Measurements from ENCODE around the gene RAB28. TPM values are rescaled to one million over a fixed set of nuclear protein-coding genes. Genes with fewer than 3 reads are reported as not detected.

Gene RAB28
- total and polyA plus RNA-seq, 2 experiments from 2014 or later = 15.3 to 23.9 TPM

DNA sequence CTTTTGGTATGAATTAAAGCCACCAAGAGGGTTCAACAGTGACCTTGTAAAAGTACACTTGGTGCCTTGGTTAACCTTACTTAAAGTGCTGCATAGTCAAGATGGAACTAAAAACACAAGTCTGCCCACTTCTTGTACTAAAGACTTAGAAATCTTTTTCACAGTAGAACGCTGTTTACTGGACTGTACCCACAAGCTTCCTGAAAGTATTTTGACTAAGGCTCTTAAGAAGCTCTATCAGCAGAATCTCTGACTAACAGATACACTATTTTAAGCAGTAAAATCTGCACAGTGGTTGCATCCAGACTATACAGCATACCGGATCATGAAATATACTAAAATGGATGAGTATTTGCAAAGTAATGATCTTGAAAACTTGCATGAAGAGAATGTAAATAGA, 7.2 kb downstream of the RAB28 start:
- DNase-seq (ENCODE audit: low spot score) (no peak), ATAC-seq (no peak)
- Mint-ChIP-seq H3K36me3 (ENCODE audit: low read depth) (no peaks in the 10 kb centered on the region), H3K4me1 (peaks cover 8% of the 10 kb centered on the region), H3K27ac (no peak overlapping the region), H3K9me3 (no peaks in the 10 kb centered on the region), H3K27me3 (ENCODE audit: insufficient read depth, low read depth, poor library complexity) (no peaks in the 10 kb centered on the region), H3K4me3 (no peak overlapping the region)
- no peak overlapping the region for H3K4me3 ChIP-seq
- no peak overlapping the region for H2AFZ ChIP-seq
- H3K4me1 ChIP-seq (ENCODE audit: insufficient read depth) = no peaks in the 10 kb centered on the region; the same call in 1 of the 2 replicates
- H4K20me1 ChIP-seq (replicated peaks; ENCODE audit: insufficient read depth) = no peaks in the 10 kb centered on the region
- no peaks in the 10 kb centered on the region for H3K27me3 ChIP-seq (ENCODE audit: insufficient read depth)
- peaks cover 21% of the 10 kb centered on the region for H3K79me2 ChIP-seq (replicated peaks; ENCODE audit: insufficient read depth)
- H3F3A ChIP-seq (replicated peaks; ENCODE audit: low read depth) = no peaks in the 10 kb centered on the region
- no peak for TF ChIP-seq JUNB (IDR thresholded peaks at IDR 0.05; ENCODE audit: unreplicated experiment)
- TF ChIP-seq, protein P1, sequence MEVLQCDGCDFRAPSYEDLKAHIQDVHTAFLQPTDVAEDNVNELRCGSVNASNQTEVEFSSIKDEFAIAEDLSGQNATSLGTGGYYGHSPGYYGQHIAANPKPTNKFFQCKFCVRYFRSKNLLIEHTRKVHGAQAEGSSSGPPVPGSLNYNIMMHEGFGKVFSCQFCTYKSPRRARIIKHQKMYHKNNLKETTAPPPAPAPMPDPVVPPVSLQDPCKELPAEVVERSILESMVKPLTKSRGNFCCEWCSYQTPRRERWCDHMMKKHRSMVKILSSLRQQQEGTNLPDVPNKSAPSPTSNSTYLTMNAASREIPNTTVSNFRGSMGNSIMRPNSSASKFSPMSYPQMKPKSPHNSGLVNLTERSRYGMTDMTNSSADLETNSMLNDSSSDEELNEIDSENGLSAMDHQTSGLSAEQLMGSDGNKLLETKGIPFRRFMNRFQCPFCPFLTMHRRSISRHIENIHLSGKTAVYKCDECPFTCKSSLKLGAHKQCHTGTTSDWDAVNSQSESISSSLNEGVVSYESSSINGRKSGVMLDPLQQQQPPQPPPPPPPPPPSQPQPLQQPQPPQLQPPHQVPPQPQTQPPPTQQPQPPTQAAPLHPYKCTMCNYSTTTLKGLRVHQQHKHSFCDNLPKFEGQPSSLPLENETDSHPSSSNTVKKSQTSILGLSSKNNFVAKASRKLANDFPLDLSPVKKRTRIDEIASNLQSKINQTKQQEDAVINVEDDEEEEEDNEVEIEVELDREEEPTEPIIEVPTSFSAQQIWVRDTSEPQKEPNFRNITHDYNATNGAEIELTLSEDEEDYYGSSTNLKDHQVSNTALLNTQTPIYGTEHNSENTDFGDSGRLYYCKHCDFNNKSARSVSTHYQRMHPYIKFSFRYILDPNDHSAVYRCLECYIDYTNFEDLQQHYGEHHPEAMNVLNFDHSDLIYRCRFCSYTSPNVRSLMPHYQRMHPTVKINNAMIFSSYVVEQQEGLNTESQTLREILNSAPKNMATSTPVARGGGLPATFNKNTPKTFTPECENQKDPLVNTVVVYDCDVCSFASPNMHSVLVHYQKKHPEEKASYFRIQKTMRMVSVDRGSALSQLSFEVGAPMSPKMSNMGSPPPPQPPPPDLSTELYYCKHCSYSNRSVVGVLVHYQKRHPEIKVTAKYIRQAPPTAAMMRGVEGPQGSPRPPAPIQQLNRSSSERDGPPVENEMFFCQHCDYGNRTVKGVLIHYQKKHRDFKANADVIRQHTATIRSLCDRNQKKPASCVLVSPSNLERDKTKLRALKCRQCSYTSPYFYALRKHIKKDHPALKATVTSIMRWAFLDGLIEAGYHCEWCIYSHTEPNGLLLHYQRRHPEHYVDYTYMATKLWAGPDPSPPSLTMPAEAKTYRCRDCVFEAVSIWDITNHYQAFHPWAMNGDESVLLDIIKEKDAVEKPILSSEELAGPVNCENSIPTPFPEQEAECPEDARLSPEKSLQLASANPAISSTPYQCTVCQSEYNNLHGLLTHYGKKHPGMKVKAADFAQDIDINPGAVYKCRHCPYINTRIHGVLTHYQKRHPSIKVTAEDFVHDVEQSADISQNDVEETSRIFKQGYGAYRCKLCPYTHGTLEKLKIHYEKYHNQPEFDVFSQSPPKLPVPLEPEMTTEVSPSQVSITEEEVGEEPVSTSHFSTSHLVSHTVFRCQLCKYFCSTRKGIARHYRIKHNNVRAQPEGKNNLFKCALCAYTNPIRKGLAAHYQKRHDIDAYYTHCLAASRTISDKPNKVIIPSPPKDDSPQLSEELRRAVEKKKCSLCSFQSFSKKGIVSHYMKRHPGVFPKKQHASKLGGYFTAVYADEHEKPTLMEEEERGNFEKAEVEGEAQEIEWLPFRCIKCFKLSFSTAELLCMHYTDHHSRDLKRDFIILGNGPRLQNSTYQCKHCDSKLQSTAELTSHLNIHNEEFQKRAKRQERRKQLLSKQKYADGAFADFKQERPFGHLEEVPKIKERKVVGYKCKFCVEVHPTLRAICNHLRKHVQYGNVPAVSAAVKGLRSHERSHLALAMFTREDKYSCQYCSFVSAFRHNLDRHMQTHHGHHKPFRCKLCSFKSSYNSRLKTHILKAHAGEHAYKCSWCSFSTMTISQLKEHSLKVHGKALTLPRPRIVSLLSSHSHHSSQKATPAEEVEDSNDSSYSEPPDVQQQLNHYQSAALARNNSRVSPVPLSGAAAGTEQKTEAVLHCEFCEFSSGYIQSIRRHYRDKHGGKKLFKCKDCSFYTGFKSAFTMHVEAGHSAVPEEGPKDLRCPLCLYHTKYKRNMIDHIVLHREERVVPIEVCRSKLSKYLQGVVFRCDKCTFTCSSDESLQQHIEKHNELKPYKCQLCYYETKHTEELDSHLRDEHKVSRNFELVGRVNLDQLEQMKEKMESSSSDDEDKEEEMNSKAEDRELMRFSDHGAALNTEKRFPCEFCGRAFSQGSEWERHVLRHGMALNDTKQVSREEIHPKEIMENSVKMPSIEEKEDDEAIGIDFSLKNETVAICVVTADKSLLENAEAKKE (CRISPR knock-in tag; IDR thresholded peaks at IDR 0.05) = no peak
- no peak for TF ChIP-seq EZH2 (IDR thresholded peaks at IDR 0.05; ENCODE audit: low read depth, unreplicated experiment)
- TF ChIP-seq POLR2AphosphoS5 (IDR thresholded peaks at IDR 0.05; ENCODE audit: low read depth) = no peak
- TF ChIP-seq NANOG (IDR thresholded peaks at IDR 0.05; ENCODE audit: borderline replicate concordance) = no peak
- TF ChIP-seq EZH2phosphoT487 (IDR thresholded peaks at IDR 0.05; ENCODE audit: unreplicated experiment) = no peak
- TF ChIP-seq, protein P2, sequence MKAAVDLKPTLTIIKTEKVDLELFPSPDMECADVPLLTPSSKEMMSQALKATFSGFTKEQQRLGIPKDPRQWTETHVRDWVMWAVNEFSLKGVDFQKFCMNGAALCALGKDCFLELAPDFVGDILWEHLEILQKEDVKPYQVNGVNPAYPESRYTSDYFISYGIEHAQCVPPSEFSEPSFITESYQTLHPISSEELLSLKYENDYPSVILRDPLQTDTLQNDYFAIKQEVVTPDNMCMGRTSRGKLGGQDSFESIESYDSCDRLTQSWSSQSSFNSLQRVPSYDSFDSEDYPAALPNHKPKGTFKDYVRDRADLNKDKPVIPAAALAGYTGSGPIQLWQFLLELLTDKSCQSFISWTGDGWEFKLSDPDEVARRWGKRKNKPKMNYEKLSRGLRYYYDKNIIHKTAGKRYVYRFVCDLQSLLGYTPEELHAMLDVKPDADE (IDR thresholded peaks at IDR 0.05) = no peak
- no peak for TF ChIP-seq ZNF114 (CRISPR knock-in tag; IDR thresholded peaks at IDR 0.05)
- TF ChIP-seq CREB1 (CRISPR knock-in tag; IDR thresholded peaks at IDR 0.05; ENCODE audit: low read depth) = no peak
- H3K27ac ChIP-seq (ENCODE audit: low read depth) = no peak overlapping the region
- H3K4me2 ChIP-seq = no peak overlapping the region
- no peaks in the 10 kb centered on the region for H3K36me3 ChIP-seq (ENCODE audit: insufficient read depth)
- H3K9me2 ChIP-seq (ENCODE audit: insufficient read depth) = no peaks in the 10 kb centered on the region
